ENCODE results near the gene BCL11A. TPM values are rescaled to one million over a fixed set of nuclear protein-coding genes. Genes with fewer than 3 reads are reported as not detected.

Gene BCL11A
- total RNA-seq, 1 experiment from 2014 or later, result 91.4 TPM

DNA sequence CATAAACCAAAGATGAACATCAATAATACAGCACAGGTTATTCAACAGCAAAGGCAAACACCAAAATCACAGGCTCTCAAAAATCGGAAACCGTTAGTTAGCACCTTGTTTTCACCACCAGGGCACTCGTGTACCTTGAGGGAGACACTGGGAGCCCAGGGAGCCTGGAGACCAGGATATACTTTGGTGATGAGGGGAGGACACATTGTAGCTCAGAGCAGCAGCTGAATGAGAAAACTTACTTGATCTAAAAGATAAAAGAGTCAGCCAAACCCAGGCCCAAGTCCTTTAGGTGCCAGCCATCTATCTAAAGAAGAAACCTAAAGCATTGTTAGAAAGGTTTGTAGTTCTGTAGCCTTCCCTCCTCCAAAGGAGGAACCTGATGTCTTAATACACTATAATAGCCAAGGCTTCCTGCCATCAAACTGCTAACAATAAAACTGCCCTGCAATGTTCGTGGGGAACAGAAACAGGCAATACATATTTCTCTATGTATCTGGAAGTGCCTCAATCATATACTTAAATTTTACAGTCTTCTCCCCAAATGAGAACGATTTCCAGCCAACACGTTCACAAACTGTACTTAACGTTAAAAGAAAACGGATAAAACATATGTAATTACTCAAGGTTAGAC, 19.3 kb downstream of the BCL11A start:
- no peaks in the 10 kb centered on the region for H3K23me2 ChIP-seq (ENCODE audit: insufficient read length, low read depth, low read length, poor library complexity, severe bottlenecking)
- H3K4me1 ChIP-seq (ENCODE audit: insufficient read depth, low read length), result peaks cover 37% of the 10 kb centered on the region; the same call in 1 of the 2 replicates
- H3K18ac ChIP-seq (ENCODE audit: insufficient read length, low read depth, low read length), result no peak overlapping the region
- H2BK12ac ChIP-seq (ENCODE audit: insufficient read length, low read depth, low read length), result no peak overlapping the region
- no CpG with 5 or more reads among the region's 8 CpGs for WGBS (ENCODE audit: extremely low coverage, insufficient read length, low lambda C conversion rate)
- no peak overlapping the region for H3K4me2 ChIP-seq (ENCODE audit: insufficient read depth, insufficient read length, low read length)
- Mint-ChIP-seq H3K9me3 (no peaks in the 10 kb centered on the region), H3K27me3 (ENCODE audit: low read depth) (no peaks in the 10 kb centered on the region), H3K27ac (peak overlapping the region in 1 of 3 experiments; percentile 90; a peak in 2 of 7 replicates), H3K36me3 (ENCODE audit: insufficient read depth in 1 of 3, low read depth in 3 of 3) (peaks cover 0 to 17% (median 10%) of the 10 kb centered on the region in 3 experiments; a peak in 5 of 7 replicates), H3K4me1 (peaks cover 91 to 99% of the 10 kb centered on the region in 2 experiments), H3K4me3 (no peak overlapping the region)
- no peak overlapping the region for H4K91ac ChIP-seq (ENCODE audit: insufficient read length, low read depth, low read length)
- no peak overlapping the region for H2AFZ ChIP-seq (ENCODE audit: low read length)
- TF ChIP-seq, protein P1, sequence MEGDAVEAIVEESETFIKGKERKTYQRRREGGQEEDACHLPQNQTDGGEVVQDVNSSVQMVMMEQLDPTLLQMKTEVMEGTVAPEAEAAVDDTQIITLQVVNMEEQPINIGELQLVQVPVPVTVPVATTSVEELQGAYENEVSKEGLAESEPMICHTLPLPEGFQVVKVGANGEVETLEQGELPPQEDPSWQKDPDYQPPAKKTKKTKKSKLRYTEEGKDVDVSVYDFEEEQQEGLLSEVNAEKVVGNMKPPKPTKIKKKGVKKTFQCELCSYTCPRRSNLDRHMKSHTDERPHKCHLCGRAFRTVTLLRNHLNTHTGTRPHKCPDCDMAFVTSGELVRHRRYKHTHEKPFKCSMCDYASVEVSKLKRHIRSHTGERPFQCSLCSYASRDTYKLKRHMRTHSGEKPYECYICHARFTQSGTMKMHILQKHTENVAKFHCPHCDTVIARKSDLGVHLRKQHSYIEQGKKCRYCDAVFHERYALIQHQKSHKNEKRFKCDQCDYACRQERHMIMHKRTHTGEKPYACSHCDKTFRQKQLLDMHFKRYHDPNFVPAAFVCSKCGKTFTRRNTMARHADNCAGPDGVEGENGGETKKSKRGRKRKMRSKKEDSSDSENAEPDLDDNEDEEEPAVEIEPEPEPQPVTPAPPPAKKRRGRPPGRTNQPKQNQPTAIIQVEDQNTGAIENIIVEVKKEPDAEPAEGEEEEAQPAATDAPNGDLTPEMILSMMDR (conservative IDR thresholded peaks at IDR 0.05), result peak; percentile 55
- no peak overlapping the region for H2BK120ac ChIP-seq (ENCODE audit: low read depth, low read length, poor library complexity, severe bottlenecking)
- H3T11ph ChIP-seq (ENCODE audit: low read length), result no peak overlapping the region
- H3K56ac ChIP-seq (ENCODE audit: insufficient read length, low read depth, low read length), result no peak overlapping the region
- peaks cover 8% of the 10 kb centered on the region; the same call in 1 of the 2 replicates for H3K79me2 ChIP-seq (ENCODE audit: insufficient read depth, low read length)
- no peaks in the 10 kb centered on the region for H3K9me3 ChIP-seq (ENCODE audit: control insufficient read depth, low read depth, low read length)
- H3K27me3 ChIP-seq (ENCODE audit: insufficient read depth, low read length), result no peaks in the 10 kb centered on the region
- H2BK20ac ChIP-seq (ENCODE audit: low read depth, low read length, poor library complexity, severe bottlenecking), result no peak overlapping the region
- no peak overlapping the region for H4K8ac ChIP-seq (replicated peaks; ENCODE audit: insufficient read length, low read depth, low read length)
- H3K79me1 ChIP-seq (ENCODE audit: insufficient read depth, low read depth, low read length, poor library complexity, severe bottlenecking), result peaks cover 13% of the 10 kb centered on the region
- H3K9ac ChIP-seq (ENCODE audit: extremely low read depth, insufficient read length, low read length), result no peak overlapping the region
- H4K20me1 ChIP-seq (ENCODE audit: control insufficient read depth, insufficient read depth, insufficient read length), result no peaks in the 10 kb centered on the region
- H2BK5ac ChIP-seq (ENCODE audit: insufficient read length, low read length), result no peak overlapping the region
- DNase-seq, result no peak
- H3K23ac ChIP-seq (ENCODE audit: insufficient read length, low read depth, low read length), result no peak overlapping the region
- H3K14ac ChIP-seq (ENCODE audit: insufficient read depth, low read length), result no peak overlapping the region
- no peak overlapping the region for H2AK5ac ChIP-seq (ENCODE audit: insufficient read length, low read length)
- no peak overlapping the region for H3K27ac ChIP-seq (ENCODE audit: insufficient read length, low read depth, low read length)
- H2BK15ac ChIP-seq (ENCODE audit: low read depth, low read length), result no peak overlapping the region
- no peak overlapping the region for H3K4ac ChIP-seq (ENCODE audit: low read depth, low read length)
- no peak overlapping the region for H4K5ac ChIP-seq (ENCODE audit: insufficient read length, low read depth, low read length)
